Gastrocnemius medialis (tissue), 4 donors: ENCODE results near the gene COX4I1. TPM values are rescaled to one million over a fixed set of nuclear protein-coding genes. Genes with fewer than 3 reads are reported as not detected.
"Not testable (repeated sequence)": the region's sequence is repeated elsewhere in the genome, so short reads cannot be mapped to it uniquely, and the experiment has no call there.

ENCODE experiments used
- ATAC-seq, 2 donors: fragments of 150-250 bp; one replicate each; pipeline ENCODE4 v1.9.1; 2016
- DNase-seq, 2 donors: peaks; one replicate each; pipeline ENCODE4 v3.0.0-alpha.2; 2019
- H3K27ac ChIP-seq, 4 donors: fragments of 200-600 bp; sonication (generic); 1 replicate in 1 of 4; 2 replicates in 3 of 4; pipeline ENCODE4 v1.5.1; 2016 to 2018; ENCODE audit warnings: mild to moderate bottlenecking in 2 of 4, moderate library complexity in 1 of 4
- H3K27me3 ChIP-seq, 3 donors: fragments of 200-600 bp; sonication (generic) in 2 of 3; 1 replicate in 1 of 3; 2 replicates in 2 of 3; pipeline versions ENCODE4 v1.5.1 to v1.6.0; 2016 to 2019; ENCODE audit warnings: mild to moderate bottlenecking in 1 of 3, moderate library complexity in 1 of 3
- H3K36me3 ChIP-seq, 2 donors: fragments of 200-600 bp; sonication (generic) in 1 of 2; one replicate each; pipeline ENCODE4 v1.5.1; 2017 to 2018
- H3K4me1 ChIP-seq, 2 donors: fragments of 200-600 bp; sonication (generic) in 1 of 2; one replicate each; pipeline ENCODE4 v1.5.1; 2016 to 2017; ENCODE audit warnings: mild to moderate bottlenecking in 2 of 2
- H3K4me3 ChIP-seq, 4 donors: fragments of 200-600 bp; sonication (generic) in 3 of 4; 1 replicate in 1 of 4; 2 replicates in 3 of 4; pipeline ENCODE4 v1.5.1; 2016 to 2019; ENCODE audit warnings: mild to moderate bottlenecking in 2 of 4
- H3K9me3 ChIP-seq, 3 donors: fragments of 200-600 bp; sonication (generic) in 2 of 3; 1 replicate in 1 of 3; 2 replicates in 2 of 3; pipeline ENCODE4 v1.5.1; 2016 to 2019
- POLR2A ChIP-seq, 2 donors: fragments of 450-650 bp; IDR thresholded peaks; one replicate each; pipeline ENCODE4 v1.6.1; 2017; ENCODE audit warnings: antibody characterized with exemption in 2 of 2, mild to moderate bottlenecking in 2 of 2, moderate library complexity in 2 of 2
- in situ Hi-C, 4 donors: fragments of 200-750 bp; cut with MboI; loops; one replicate each; pipeline versions ENCODE4 v1.15.0 to v1.8.0; 2017; ENCODE audit warnings: low sequenced_read_pairs in 4 of 4
- intact Hi-C: fragments of 100-400 bp; cut with DNase I; formaldehyde crosslinking; loops from one replicate; pipeline ENCODE4 v1.15.1; 2023; ENCODE audit warnings: low total_unique reads
- total RNA-seq, 4 donors: library from RNA; depleted of rRNA; stranded (reverse); fragments of >200 nt; gene quantifications; one replicate each; pipeline versions ENCODE4 v1.1.0 to v1.2.3, GENCODE V29; 2016
- TF ChIP-seq, protein P1 (sequence below), 5 experiments: fragments of 450-650 bp in 3 of 5; fragments of 200-600 bp in 2 of 5; sonication (generic) in 2 of 5; IDR thresholded peaks in 4 of 5; conservative IDR thresholded peaks in 1 of 5; 1 replicate in 4 of 5; 2 replicates in 1 of 5; pipeline ENCODE4 v1.5.1; 2016 to 2019; ENCODE audit warnings: antibody characterized with exemption in 5 of 5, mild to moderate bottlenecking in 3 of 5, moderate library complexity in 3 of 5

The COX4I1 gene
- total RNA-seq, 4 donors from 2014 or later, result 666 to 782 (median 689) TPM

DNA sequence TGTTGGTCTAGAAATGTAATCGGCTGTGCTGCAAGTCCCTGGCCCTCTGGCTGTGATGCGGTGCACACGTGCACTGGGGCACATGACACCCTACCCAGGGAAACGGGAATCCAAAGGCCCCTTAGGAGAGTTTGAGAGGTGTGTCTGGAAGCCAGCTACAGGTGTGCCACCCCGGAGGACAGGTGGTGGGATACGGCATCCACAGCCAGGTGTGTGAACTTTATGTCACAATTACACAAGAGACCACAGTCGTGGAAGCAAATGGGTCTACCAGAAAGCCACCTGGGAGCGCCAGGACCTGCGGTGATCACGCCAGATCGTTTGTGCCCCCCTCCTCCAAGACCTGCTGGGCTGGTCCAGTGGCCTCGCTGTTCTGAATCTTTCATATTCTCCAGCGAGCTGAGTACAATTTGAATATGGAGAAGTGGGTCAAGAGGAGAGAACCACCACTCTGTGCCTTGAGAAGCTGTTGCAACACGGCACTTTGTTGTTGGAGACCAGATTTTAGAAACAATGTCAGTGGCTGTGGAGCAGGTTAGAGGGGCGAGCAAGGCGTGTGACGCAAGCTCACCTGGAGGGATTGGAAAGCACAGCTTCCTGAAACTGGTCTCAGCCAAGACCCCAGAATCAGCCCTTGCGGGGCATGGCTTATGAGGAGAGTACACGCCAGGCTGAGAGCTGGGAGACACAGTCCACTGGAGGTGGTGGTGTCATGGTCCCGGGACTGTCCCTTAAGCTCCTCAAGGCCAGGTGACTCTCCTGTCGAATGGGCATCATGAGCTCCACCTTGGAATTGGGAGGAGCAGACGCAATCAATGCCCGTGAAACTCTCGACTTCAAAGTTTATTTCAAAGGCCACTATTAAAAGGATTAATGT, 37.4 kb downstream of the COX4I1 start:
- Histone ChIP-seq H3K36me3 (no peaks in the 10 kb centered on the region), H3K27ac (no peak overlapping the region), H3K4me3 (no peak overlapping the region), H3K27me3 (peaks cover 16 to 22% (median 16%) of the 10 kb centered on the region in 3 donors), H3K4me1 (no peaks in the 10 kb centered on the region), H3K9me3 (no peaks in the 10 kb centered on the region)
- in situ Hi-C loops (loop anchor here in 1 of 4 donors (25.0 kb wide), 1 partner anchor 675 kb away; the partner anchor contains the start of gene FOXF1), intact Hi-C loops (no loop called here)
- ATAC-seq (no peak), DNase-seq (no peak)
- TF ChIP-seq, protein P1, sequence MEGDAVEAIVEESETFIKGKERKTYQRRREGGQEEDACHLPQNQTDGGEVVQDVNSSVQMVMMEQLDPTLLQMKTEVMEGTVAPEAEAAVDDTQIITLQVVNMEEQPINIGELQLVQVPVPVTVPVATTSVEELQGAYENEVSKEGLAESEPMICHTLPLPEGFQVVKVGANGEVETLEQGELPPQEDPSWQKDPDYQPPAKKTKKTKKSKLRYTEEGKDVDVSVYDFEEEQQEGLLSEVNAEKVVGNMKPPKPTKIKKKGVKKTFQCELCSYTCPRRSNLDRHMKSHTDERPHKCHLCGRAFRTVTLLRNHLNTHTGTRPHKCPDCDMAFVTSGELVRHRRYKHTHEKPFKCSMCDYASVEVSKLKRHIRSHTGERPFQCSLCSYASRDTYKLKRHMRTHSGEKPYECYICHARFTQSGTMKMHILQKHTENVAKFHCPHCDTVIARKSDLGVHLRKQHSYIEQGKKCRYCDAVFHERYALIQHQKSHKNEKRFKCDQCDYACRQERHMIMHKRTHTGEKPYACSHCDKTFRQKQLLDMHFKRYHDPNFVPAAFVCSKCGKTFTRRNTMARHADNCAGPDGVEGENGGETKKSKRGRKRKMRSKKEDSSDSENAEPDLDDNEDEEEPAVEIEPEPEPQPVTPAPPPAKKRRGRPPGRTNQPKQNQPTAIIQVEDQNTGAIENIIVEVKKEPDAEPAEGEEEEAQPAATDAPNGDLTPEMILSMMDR (IDR thresholded peaks at IDR 0.05 in 4 of 5, conservative IDR thresholded peaks at IDR 0.05 in 1 of 5), result no peak
- TF ChIP-seq POLR2A (IDR thresholded peaks at IDR 0.05), result no peak

DNA sequence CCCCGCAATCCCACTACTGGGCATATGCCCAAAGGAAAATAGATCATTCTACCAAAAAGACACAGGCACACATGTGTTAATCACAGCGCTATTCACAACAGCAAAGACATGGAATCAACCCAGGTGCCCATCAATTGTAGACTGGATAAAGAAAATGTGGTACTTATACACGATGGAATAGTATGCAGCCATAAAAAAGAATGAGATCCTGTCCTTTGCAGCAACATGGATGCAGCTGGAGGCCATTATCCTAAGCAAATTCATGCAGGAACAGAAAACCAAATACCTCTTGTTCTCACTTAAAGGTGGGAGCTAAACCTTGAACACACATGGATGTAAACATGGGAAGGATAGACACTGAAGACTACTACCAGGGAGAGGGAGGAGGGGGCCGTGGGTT, 38.2 kb downstream of the COX4I1 start:
- ATAC-seq, H3K9me3 ChIP-seq, H3K36me3 ChIP-seq, H3K27ac ChIP-seq, H3K4me1 ChIP-seq, intact Hi-C loops, DNase-seq, H3K4me3 ChIP-seq: not testable (repeated sequence)
- in situ Hi-C loops, result loop anchor here in 1 of 4 donors (25.0 kb wide), 1 partner anchor 675 kb away; the partner anchor contains the start of gene FOXF1
- H3K27me3 ChIP-seq, result peaks cover 9 to 16% (median 13%) of the 10 kb centered on the region in 3 donors

DNA sequence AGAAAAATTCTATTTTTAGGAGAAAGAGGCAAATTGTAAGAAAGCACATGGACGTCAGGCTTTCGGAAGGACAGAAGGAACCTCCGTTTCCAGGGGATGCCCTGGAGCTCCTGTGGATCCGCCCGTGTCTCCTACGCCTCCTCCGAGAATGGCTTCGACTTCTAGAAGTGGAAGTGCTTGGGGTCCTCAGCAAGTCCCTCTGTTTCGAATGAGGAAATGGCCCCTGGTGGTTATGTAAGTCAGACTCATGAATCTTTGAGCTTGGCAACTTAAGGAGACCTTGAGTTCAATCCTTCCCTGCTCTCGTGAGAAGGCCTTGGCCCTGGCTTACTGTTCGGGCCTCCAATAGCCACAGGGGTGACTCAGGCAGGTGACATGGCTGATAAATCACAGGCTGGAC, 38.9 kb downstream of the COX4I1 start:
- intact Hi-C loops, result no loop called here
- H3K4me1 ChIP-seq, result no peaks in the 10 kb centered on the region
- in situ Hi-C loops, result loop anchor here in 1 of 4 donors (25.0 kb wide), 1 partner anchor 674 kb away; the partner anchor contains the start of gene FOXF1

DNA sequence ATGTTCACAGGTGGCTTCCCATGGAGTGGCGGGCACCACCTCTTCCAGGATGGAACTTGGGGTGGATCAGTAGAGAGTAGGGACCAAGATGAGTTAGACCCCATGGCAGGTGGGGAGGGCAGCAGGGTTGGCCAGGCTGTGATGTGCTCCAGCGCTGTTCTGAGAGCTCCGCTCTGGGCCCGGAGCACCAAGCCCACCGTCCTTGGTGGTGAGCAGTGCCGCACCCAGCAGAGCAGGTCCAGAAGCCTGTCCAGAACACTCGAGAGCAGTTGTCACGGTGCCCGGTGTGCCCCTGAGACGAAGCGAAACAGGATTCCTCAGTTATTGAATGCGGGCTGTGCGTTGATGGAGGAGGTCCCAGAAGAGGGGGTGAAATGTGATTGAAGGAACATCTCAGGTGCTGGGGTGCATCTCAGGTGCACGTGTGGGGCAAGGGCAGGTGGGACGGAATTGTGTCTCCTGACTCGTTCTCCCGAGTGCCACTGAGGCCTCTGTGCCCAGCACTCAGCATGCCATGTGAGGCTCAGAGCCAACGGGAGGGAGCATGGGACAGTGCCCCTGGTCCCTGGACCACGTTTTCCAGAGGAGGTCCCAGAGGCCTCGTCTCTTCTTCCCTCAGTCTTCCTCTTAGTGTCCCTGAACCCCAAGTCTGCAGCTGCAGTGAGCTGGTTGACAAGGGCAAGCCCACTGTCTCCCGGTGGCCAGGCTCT, 39.5 kb downstream of the COX4I1 start:
- in situ Hi-C loops (loop anchor here in 1 of 4 donors (25.0 kb wide), 1 partner anchor 673 kb away; the partner anchor contains the start of gene FOXF1), intact Hi-C loops (no loop called here)
- ATAC-seq, result no peak
- no peak for TF ChIP-seq POLR2A (IDR thresholded peaks at IDR 0.05)
- TF ChIP-seq, protein P1 (IDR thresholded peaks at IDR 0.05 in 4 of 5, conservative IDR thresholded peaks at IDR 0.05 in 1 of 5), result no peak
- Histone ChIP-seq H3K4me1 (no peaks in the 10 kb centered on the region), H3K4me3 (no peak overlapping the region), H3K36me3 (no peaks in the 10 kb centered on the region), H3K9me3 (no peaks in the 10 kb centered on the region), H3K27ac (no peak overlapping the region), H3K27me3 (peaks cover 6 to 18% (median 7%) of the 10 kb centered on the region in 3 donors)
- no peak for DNase-seq

More for the DNA sequence above, 38.9 kb downstream of the COX4I1 start:
- Histone ChIP-seq H3K9me3 (no peaks in the 10 kb centered on the region), H3K27me3 (peaks cover 6 to 18% (median 11%) of the 10 kb centered on the region in 3 donors), H3K4me3 (no peak overlapping the region), H3K27ac (no peak overlapping the region), H3K36me3 (no peaks in the 10 kb centered on the region)
- TF ChIP-seq, protein P1 (IDR thresholded peaks at IDR 0.05 in 4 of 5, conservative IDR thresholded peaks at IDR 0.05 in 1 of 5), result no peak
- no peak for TF ChIP-seq POLR2A (IDR thresholded peaks at IDR 0.05)
- DNase-seq (no peak), ATAC-seq (no peak)
